Peyer's patch (tissue), 4 donors: ENCODE data around the gene CD59. TPM values are rescaled to one million over a fixed set of nuclear protein-coding genes. Genes with fewer than 3 reads are reported as not detected.

Experiments
- DNase-seq, 3 donors: peaks; one replicate each; pipeline ENCODE4 v3.0.0-alpha.2; 2017 to 2019
- H3K27ac ChIP-seq, 4 donors: fragments of 200-600 bp; sonication (generic); one replicate each; pipeline ENCODE4 v1.5.1; 2016 to 2019
- H3K27me3 ChIP-seq, 2 donors: fragments of 200-600 bp; sonication (generic); one replicate each; pipeline ENCODE4 v1.5.1; 2019
- H3K36me3 ChIP-seq, 3 donors: fragments of 200-600 bp; sonication (generic); one replicate each; pipeline ENCODE4 v1.5.1; 2016 to 2019
- H3K4me1 ChIP-seq, 4 donors: fragments of 200-600 bp; sonication (generic); one replicate each; pipeline ENCODE4 v1.5.1; 2016 to 2019
- H3K4me3 ChIP-seq, 4 donors: fragments of 200-600 bp; sonication (generic); 1 replicate in 3 of 4; 2 replicates in 1 of 4; pipeline ENCODE4 v1.5.1; 2016 to 2019; ENCODE audit warnings: mild to moderate bottlenecking in 1 of 4
- H3K9me3 ChIP-seq, 4 donors: fragments of 200-600 bp; sonication (generic); one replicate each; pipeline ENCODE4 v1.5.1; 2016 to 2019; ENCODE audit warnings: mild to moderate bottlenecking in 1 of 4
- POLR2A ChIP-seq, 2 donors: fragments of 450-650 bp; IDR thresholded peaks; one replicate each; pipeline ENCODE4 v1.5.1; 2017; ENCODE audit warnings: antibody characterized with exemption in 2 of 2, mild to moderate bottlenecking in 2 of 2, moderate library complexity in 2 of 2
- total RNA-seq, 4 donors: library from RNA; depleted of rRNA; stranded (reverse); fragments of >200 nt; gene quantifications; one replicate each; pipeline ENCODE4 v1.1.0, GENCODE V29; 2016
- TF ChIP-seq, protein P1 (sequence below), 6 experiments: fragments of 450-650 bp in 4 of 6; fragments of 200-600 bp in 2 of 6; sonication (generic) in 1 of 6; IDR thresholded peaks; one replicate each; pipeline ENCODE4 v1.5.1; 2017 to 2019; ENCODE audit warnings: antibody characterized with exemption in 6 of 6, mild to moderate bottlenecking in 3 of 6, moderate library complexity in 1 of 6

The CD59 gene
- total RNA-seq, 4 donors from 2014 or later: 48.7 to 85.1 (median 56.1) TPM

DNA sequence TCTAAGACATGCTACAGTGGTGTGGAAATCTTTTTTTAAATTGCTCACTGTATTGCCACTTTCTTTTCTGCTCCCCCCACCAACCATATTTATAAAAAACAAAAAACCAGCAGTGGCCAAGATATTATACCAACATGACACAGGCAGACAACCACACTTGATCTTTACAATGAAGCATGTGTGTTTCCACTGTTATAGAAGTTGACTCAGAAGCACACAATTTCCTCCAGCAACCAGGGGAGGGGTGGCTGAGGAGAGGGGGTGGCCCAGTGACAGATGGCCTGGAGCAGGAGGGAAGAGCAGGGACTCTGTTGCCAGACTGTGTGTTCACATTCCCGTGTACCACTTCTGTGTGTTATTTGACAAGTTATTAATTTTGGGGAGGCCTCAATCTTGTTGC lies 14.8 kb downstream of the CD59 start:
- H3K27ac ChIP-seq: peak overlapping the region in 1 of 4 donors; percentile 60
- peaks cover 0 to 44% (median 0%) of the 10 kb centered on the region in 3 donors for H3K36me3 ChIP-seq
- peaks cover 0 to 36% (median 4%) of the 10 kb centered on the region in 4 donors for H3K4me1 ChIP-seq
- no peak for TF ChIP-seq POLR2A (IDR thresholded peaks at IDR 0.05)
- TF ChIP-seq, protein P1, sequence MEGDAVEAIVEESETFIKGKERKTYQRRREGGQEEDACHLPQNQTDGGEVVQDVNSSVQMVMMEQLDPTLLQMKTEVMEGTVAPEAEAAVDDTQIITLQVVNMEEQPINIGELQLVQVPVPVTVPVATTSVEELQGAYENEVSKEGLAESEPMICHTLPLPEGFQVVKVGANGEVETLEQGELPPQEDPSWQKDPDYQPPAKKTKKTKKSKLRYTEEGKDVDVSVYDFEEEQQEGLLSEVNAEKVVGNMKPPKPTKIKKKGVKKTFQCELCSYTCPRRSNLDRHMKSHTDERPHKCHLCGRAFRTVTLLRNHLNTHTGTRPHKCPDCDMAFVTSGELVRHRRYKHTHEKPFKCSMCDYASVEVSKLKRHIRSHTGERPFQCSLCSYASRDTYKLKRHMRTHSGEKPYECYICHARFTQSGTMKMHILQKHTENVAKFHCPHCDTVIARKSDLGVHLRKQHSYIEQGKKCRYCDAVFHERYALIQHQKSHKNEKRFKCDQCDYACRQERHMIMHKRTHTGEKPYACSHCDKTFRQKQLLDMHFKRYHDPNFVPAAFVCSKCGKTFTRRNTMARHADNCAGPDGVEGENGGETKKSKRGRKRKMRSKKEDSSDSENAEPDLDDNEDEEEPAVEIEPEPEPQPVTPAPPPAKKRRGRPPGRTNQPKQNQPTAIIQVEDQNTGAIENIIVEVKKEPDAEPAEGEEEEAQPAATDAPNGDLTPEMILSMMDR (IDR thresholded peaks at IDR 0.05): no peak
- no peaks in the 10 kb centered on the region for H3K9me3 ChIP-seq
- H3K4me3 ChIP-seq: no peak overlapping the region
- no peaks in the 10 kb centered on the region for H3K27me3 ChIP-seq
- DNase-seq: no peak

DNA sequence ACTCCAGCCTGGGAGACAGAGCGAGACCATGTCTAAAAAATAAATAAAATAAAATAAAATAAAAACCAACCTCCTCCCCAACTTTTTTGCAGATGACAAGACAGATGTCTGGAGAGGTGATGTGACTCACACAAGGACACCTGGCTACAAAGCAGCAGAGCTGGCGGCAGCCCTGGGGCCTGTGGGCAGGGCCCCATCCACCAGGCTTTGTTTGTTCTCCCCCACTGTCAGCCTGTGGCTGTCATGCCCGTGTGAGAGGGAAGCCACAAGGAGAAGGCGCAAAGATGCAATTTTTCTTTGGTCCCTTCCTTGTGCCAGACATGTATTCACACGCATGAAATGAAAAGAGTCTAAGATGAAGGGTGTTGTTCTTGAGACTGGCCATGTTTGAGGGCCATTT lies 16.6 kb downstream of the CD59 start:
- DNase-seq: no peak
- H3K9me3 ChIP-seq: no peaks in the 10 kb centered on the region
- peaks cover 0 to 44% (median 0%) of the 10 kb centered on the region in 3 donors for H3K36me3 ChIP-seq
- TF ChIP-seq, protein P1 (IDR thresholded peaks at IDR 0.05): no peak
- TF ChIP-seq POLR2A (IDR thresholded peaks at IDR 0.05): no peak
- no peak overlapping the region for H3K27ac ChIP-seq
- no peak overlapping the region for H3K4me3 ChIP-seq
- H3K4me1 ChIP-seq: peaks cover 0 to 42% (median 4%) of the 10 kb centered on the region in 4 donors
- H3K27me3 ChIP-seq: no peaks in the 10 kb centered on the region

DNA sequence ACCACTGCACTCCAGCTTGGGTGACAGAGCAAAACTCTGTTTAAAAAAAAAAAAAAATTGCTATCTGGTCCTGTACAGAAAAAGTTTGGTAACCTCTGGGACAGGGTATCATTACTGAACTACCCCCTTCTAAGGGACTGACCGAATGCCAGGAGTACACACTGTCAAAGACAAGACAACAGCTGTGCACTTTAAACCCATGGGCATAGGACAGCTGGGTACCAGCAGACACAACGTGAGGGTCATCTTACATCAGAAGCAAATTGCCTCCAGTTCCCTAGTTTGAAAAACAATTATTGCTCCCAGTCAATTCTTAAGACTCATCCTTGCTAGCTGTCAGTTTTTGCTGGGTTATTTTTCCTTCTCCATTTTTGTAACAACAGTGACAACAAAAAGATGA lies 17.8 kb downstream of the CD59 start:
- H3K27me3 ChIP-seq: no peaks in the 10 kb centered on the region
- H3K4me1 ChIP-seq: peaks cover 0 to 34% (median 0%) of the 10 kb centered on the region in 4 donors
- no peak overlapping the region for H3K4me3 ChIP-seq
- no peak for TF ChIP-seq POLR2A (IDR thresholded peaks at IDR 0.05)
- TF ChIP-seq, protein P1 (IDR thresholded peaks at IDR 0.05): no peak
- H3K27ac ChIP-seq: no peak overlapping the region
- peaks cover 0 to 44% (median 0%) of the 10 kb centered on the region in 3 donors for H3K36me3 ChIP-seq
- H3K9me3 ChIP-seq: no peaks in the 10 kb centered on the region
- DNase-seq: no peak

DNA sequence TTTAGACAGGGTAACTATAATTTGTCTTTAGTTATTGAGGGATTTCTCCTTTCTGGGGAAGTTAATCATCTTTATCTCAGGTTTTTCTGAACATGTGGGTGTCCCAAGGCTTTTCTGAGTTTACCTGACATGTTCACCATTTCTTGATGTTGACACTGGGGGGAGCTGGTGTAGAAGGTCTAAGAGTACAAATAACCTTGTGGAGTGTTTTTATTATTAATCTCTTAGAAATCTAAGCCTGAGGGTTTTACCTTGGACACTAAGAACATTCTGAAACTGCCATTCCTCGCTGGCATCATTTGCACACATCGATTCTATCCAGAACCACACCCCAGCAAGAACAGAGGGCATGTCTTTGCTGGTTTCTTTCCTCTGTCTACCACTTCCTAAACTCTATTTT lies 20.0 kb downstream of the CD59 start:
- Histone ChIP-seq H3K4me3 (no peak overlapping the region), H3K4me1 (peaks cover 0 to 23% (median 0%) of the 10 kb centered on the region in 4 donors), H3K27me3 (no peaks in the 10 kb centered on the region), H3K36me3 (peaks cover 0 to 36% (median 0%) of the 10 kb centered on the region in 3 donors), H3K9me3 (no peaks in the 10 kb centered on the region), H3K27ac (peak overlapping the region in 1 of 4 donors; percentile 10)
- DNase-seq: no peak
- TF ChIP-seq, protein P1 (IDR thresholded peaks at IDR 0.05): peak in 3 of 6 experiments; percentile 22 to 48 (median 26)
- TF ChIP-seq POLR2A (IDR thresholded peaks at IDR 0.05): no peak

DNA sequence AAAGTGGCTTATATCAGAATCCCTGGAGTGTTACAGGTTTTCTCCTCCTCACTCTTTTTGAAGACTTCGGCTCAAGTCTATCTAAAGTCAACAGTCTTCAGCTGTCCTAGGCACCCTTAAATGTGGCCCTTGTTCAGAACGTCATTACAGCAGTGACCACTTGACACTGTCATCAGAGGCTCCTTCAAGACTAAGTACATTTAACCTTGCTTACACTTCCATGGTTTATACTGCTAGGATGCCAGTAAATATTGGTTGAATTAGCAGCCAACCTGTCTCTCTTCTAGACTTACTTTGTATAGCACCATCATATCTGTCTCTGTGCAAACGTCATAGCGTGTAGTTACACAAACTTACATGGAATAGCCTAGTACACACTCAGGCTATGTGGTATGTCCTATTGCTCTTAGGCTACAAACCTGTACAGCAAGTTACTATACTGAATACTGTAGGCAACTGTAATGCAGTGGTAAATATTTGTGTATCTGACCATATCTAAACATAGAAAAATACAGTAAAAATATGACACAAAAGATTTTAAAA lies 22.3 kb downstream of the CD59 start:
- Histone ChIP-seq H3K4me1 (peaks cover 0 to 23% (median 0%) of the 10 kb centered on the region in 4 donors), H3K36me3 (peaks cover 0 to 29% (median 0%) of the 10 kb centered on the region in 3 donors), H3K27me3 (no peaks in the 10 kb centered on the region), H3K9me3 (no peaks in the 10 kb centered on the region), H3K4me3 (no peak overlapping the region), H3K27ac (no peak overlapping the region)
- TF ChIP-seq POLR2A (IDR thresholded peaks at IDR 0.05): no peak
- TF ChIP-seq, protein P1 (IDR thresholded peaks at IDR 0.05): no peak
- no peak for DNase-seq
